HG02840 (cell line): Measurements from ENCODE around the gene DPYSL4.

Source experiments
- ATAC-seq: cut with Tn5 transposase; IDR thresholded peaks from one replicate; pipeline ENCODE4 v1.9.1; 2021; ENCODE audit warnings: mild to moderate bottlenecking, moderate library complexity, moderate number of reproducible peaks; ENCODE audit not compliant: unreplicated experiment, low FRiP score

The DPYSL4 gene

GRCh38 chr10:132237396-132237795, 50.6 kb downstream of the DPYSL4 start:
- no peak for ATAC-seq

- no peak for ATAC-seq
These were observed 51.1 kb downstream of the DPYSL4 start for GRCh38 chr10:132237871-132238270.

GRCh38 chr10:132238371-132239125, 51.8 kb downstream of the DPYSL4 start:
- ATAC-seq = no peak

- ATAC-seq = no peak
These were observed 52.6 kb downstream of the DPYSL4 start for GRCh38 chr10:132239126-132240031.

- ATAC-seq = no peak
These were observed 53.4 kb downstream of the DPYSL4 start for GRCh38 chr10:132240156-132240555.

- no peak for ATAC-seq
These were observed 53.8 kb downstream of the DPYSL4 start for GRCh38 chr10:132240581-132240980.

GRCh38 chr10:132241086-132241485, 54.3 kb downstream of the DPYSL4 start:
- ATAC-seq = no peak

- no peak for ATAC-seq
These were observed 54.7 kb downstream of the DPYSL4 start for GRCh38 chr10:132241496-132241895.

- no peak for ATAC-seq
These were observed 55.5 kb downstream of the DPYSL4 start for GRCh38 chr10:132242103-132242840.

GRCh38 chr10:132243141-132243540, 56.4 kb downstream of the DPYSL4 start:
- ATAC-seq = no peak

- ATAC-seq = no peak
These were observed 56.9 kb downstream of the DPYSL4 start for GRCh38 chr10:132243626-132244025.

GRCh38 chr10:132245056-132245455, 58.3 kb downstream of the DPYSL4 start:
- no peak for ATAC-seq

GRCh38 chr10:132246296-132246695, 59.5 kb downstream of the DPYSL4 start:
- no peak for ATAC-seq

- ATAC-seq = no peak
These were observed 61.2 kb downstream of the DPYSL4 start for GRCh38 chr10:132247943-132248342.

- no peak for ATAC-seq
These were observed 61.9 kb downstream of the DPYSL4 start for GRCh38 chr10:132248455-132249225.

- no peak for ATAC-seq
These were observed 62.5 kb downstream of the DPYSL4 start for GRCh38 chr10:132249226-132249724.

- no peak for ATAC-seq
These were observed 63.2 kb downstream of the DPYSL4 start for GRCh38 chr10:132249824-132250375.

GRCh38 chr10:132250481-132251475, 64.0 kb downstream of the DPYSL4 start:
- ATAC-seq = no peak
